ENCODE data around the gene BIRC5. TPM values are rescaled to one million over a fixed set of nuclear protein-coding genes. Genes with fewer than 3 reads are reported as not detected.
A peak's percentile ranks its signal among the peaks of the same experiment; 100 is the strongest.

The BIRC5 gene
- total and polyA plus RNA-seq, 8 donors, result 4.8 to 43.4 (median 23.7) TPM

- ATAC-seq (peak; percentile 96), DNase-seq (peak; percentile 90 to 98 (median 97))
- Histone ChIP-seq H3K27ac (peak within 1 kb of the TSS; percentile 59 to 68), H3K27me3 (no peaks in the 10 kb centered on the region), H3K4me3 (peak within 1 kb of the TSS; percentile 53), H3K36me3 (peaks cover 0 to 12% of the 10 kb centered on the region in 2 donors), H3K9me3 (no peaks in the 10 kb centered on the region), H3K4me1 (peaks cover 6 to 49% of the 10 kb centered on the region in 2 donors)
- peak; percentile 59 to 89 for TF ChIP-seq CTCF (IDR thresholded peaks at IDR 0.05)
- intact Hi-C loops (cut with DNase I), result no loop called here
Measured at GRCh38 chr17:78186692-78187595, 27.1 kb upstream of the BIRC5 start, which contains the start of the genes AFMID and TK1. TSS of gene AFMID (plus strand) at chr17:78187362. CDS start at chr17:78187371, 9 bp downstream. TSS of gene TK1 (minus strand) at chr17:78187052. CDS start at chr17:78186994, 58 bp downstream.

DNA sequence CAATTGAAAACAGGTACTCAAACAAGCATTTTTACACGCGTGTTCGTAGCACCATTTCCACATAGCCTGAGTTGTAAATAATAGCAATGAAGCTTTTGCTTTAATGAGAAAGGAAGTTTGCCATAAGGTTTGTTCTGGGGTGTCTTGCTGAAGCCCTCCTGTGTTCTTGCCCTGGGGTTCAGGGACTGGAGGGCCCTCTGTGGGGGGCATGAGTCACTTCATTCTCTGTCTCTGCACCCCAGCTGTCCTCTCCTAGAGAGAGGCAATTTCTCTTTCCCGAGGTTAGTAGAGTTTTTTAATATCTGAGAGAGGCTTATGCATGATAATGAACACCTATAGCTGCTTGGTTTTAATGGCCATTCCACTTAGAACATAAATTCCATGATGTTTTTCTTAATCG, 17.3 kb upstream of the BIRC5 start:
- no peak overlapping the region for H3K27ac ChIP-seq
- H3K36me3 ChIP-seq, result peaks cover 0 to 53% of the 10 kb centered on the region in 2 donors
- H3K9me3 ChIP-seq, result no peaks in the 10 kb centered on the region
- DNase-seq (no peak), ATAC-seq (no peak)
- peaks cover 0 to 23% of the 10 kb centered on the region in 2 donors for H3K4me1 ChIP-seq
- H3K27me3 ChIP-seq, result no peaks in the 10 kb centered on the region
- TF ChIP-seq CTCF (IDR thresholded peaks at IDR 0.05), result no peak
- H3K4me3 ChIP-seq, result no peak overlapping the region
- intact Hi-C loops (cut with DNase I), result no loop called here

DNA sequence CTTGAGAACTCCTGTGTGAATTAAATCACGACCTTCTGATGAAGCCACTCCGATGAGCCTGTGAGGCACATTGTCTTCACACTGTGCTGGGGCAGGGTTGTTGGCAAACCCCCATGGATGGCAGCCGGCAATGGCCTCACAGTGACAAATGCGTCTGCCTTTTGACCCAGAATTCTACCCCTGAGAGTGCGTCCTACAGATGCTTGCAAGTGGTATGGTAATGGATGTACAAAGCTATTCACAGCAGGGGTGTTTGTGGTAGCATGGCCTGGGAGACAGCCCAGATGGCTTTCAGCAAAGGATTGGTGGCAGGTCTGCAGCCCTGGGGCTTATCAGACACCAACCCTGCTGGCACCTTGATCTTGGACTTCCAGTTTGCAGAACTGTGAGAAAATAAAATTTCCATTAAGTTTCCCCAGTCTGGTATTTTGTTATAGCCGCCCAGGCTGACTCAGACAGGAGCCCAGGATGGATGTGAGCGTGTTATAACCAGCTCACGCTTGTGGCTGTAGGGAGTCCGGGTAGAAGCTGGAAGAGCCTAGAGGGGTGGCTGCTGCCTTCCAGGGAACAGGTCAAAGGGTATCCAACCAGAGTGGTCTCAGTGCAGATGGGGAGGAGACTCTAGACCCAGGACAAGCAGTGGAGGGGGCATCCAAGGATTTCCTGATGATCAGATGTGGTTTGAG, 16.8 kb upstream of the BIRC5 start:
- DNase-seq, result no peak
- H3K36me3 ChIP-seq, result peaks cover 0 to 47% of the 10 kb centered on the region in 2 donors
- intact Hi-C loops (cut with DNase I), result no loop called here
- no peaks in the 10 kb centered on the region for H3K27me3 ChIP-seq
- TF ChIP-seq CTCF (IDR thresholded peaks at IDR 0.05), result no peak
- no peak overlapping the region for H3K27ac ChIP-seq
- peaks cover 0 to 23% of the 10 kb centered on the region in 2 donors for H3K4me1 ChIP-seq
- no peak overlapping the region for H3K4me3 ChIP-seq
- no peak for ATAC-seq
- H3K9me3 ChIP-seq, result no peaks in the 10 kb centered on the region

- H3K36me3 ChIP-seq, result peaks cover 0 to 44% of the 10 kb centered on the region in 2 donors
- intact Hi-C loops (cut with DNase I), result no loop called here
- H3K27ac ChIP-seq, result peak overlapping the region in 1 of 2 donors; percentile 23
- no peak for TF ChIP-seq CTCF (IDR thresholded peaks at IDR 0.05)
- no peak for ATAC-seq
- H3K9me3 ChIP-seq, result no peaks in the 10 kb centered on the region
- DNase-seq, result no peak
- peaks cover 0 to 30% of the 10 kb centered on the region in 2 donors for H3K4me1 ChIP-seq
- no peak overlapping the region for H3K4me3 ChIP-seq
- no peaks in the 10 kb centered on the region for H3K27me3 ChIP-seq
Measured at GRCh38 chr17:78200451-78200850, 13.6 kb upstream of the BIRC5 start.

- Histone ChIP-seq H3K27ac (peak overlapping the region in 1 of 2 donors; percentile 41), H3K4me3 (no peak overlapping the region), H3K36me3 (peaks cover 0 to 24% of the 10 kb centered on the region in 2 donors), H3K27me3 (no peaks in the 10 kb centered on the region), H3K4me1 (peaks cover 0 to 37% of the 10 kb centered on the region in 2 donors), H3K9me3 (no peaks in the 10 kb centered on the region)
- DNase-seq, result no peak
- ATAC-seq, result no peak
- intact Hi-C loops (cut with DNase I), result no loop called here
- TF ChIP-seq CTCF (IDR thresholded peaks at IDR 0.05), result no peak
Measured at GRCh38 chr17:78202666-78203065, 11.4 kb upstream of the BIRC5 start.

Data from left lung (tissue), 10 donors.